ENCODE measurements around the gene PPIP5K1. TPM values are rescaled to one million over a fixed set of nuclear protein-coding genes. Genes with fewer than 3 reads are reported as not detected.

The PPIP5K1 gene
- polyA plus RNA-seq, 1 experiment, result 19.3 TPM

DNA sequence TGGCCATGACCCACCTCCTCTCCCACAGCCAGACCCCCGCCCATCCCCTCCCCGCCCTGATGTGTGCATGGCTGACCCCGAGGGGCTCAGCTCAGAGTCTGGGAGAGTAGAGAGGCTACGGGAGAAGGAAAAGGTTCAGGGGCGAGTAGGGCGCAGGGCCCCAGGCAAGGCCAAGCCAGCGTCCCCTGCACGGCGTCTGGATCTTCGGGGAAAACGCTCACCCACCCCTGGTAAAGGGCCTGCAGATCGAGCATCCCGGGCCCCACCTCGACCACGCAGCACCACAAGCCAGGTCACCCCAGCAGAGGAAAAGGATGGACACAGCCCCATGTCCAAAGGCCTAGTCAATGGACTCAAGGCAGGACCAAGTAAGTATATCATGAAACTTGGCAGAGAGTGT is 60.9 kb downstream of the PPIP5K1 start:
- Histone ChIP-seq H3K9me3 (ENCODE audit: control insufficient read depth, insufficient read depth, low read length) (no peaks in the 10 kb centered on the region), H3K27me3 (ENCODE audit: control insufficient read depth, insufficient read depth, low read length) (no peaks in the 10 kb centered on the region), H3K27ac (ENCODE audit: low read depth, low read length) (no peak overlapping the region), H3K4me3 (ENCODE audit: low read depth, low read length) (no peak overlapping the region)
- CTCF ChIA-PET, result no interaction called here
- no peak for DNase-seq (ENCODE audit: low read depth, low spot score)
- POLR2A ChIA-PET, result interaction anchor here (1.3 kb wide), 1 partner anchor 11 kb away, joined by 5 read pairs; no protein-coding TSS in a partner anchor
- TF ChIP-seq, protein P1, sequence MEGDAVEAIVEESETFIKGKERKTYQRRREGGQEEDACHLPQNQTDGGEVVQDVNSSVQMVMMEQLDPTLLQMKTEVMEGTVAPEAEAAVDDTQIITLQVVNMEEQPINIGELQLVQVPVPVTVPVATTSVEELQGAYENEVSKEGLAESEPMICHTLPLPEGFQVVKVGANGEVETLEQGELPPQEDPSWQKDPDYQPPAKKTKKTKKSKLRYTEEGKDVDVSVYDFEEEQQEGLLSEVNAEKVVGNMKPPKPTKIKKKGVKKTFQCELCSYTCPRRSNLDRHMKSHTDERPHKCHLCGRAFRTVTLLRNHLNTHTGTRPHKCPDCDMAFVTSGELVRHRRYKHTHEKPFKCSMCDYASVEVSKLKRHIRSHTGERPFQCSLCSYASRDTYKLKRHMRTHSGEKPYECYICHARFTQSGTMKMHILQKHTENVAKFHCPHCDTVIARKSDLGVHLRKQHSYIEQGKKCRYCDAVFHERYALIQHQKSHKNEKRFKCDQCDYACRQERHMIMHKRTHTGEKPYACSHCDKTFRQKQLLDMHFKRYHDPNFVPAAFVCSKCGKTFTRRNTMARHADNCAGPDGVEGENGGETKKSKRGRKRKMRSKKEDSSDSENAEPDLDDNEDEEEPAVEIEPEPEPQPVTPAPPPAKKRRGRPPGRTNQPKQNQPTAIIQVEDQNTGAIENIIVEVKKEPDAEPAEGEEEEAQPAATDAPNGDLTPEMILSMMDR (IDR thresholded peaks at IDR 0.05; ENCODE audit: low read depth, low read length), result no peak

DNA sequence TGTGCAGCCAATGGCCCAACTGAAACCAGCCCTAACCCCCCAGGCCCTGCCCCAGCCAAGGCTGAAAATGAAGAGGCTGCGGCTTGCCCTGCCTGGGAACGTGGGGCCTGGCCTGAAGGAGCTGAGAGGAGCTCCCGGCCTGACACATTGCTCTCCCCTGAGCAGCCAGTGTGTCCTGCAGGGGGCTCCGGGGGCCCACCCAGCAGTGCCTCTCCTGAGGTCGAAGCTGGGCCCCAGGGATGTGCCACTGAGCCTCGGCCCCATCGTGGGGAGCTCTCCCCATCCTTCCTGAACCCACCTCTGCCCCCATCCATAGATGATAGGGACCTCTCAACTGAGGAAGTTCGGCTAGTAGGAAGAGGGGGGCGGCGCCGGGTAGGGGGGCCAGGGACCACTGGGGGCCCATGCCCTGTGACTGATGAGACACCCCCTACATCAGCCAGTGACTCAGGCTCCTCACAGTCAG is 61.4 kb downstream of the PPIP5K1 start:
- ChIA-PET POLR2A (no interaction called here), CTCF (no interaction called here)
- TF ChIP-seq, protein P1 (IDR thresholded peaks at IDR 0.05; ENCODE audit: low read depth, low read length), result no peak
- Histone ChIP-seq H3K9me3 (ENCODE audit: control insufficient read depth, insufficient read depth, low read length) (no peaks in the 10 kb centered on the region), H3K27ac (ENCODE audit: low read depth, low read length) (no peak overlapping the region), H3K4me3 (ENCODE audit: low read depth, low read length) (no peak overlapping the region), H3K27me3 (ENCODE audit: control insufficient read depth, insufficient read depth, low read length) (no peaks in the 10 kb centered on the region)
- DNase-seq (ENCODE audit: low read depth, low spot score), result no peak

DNA sequence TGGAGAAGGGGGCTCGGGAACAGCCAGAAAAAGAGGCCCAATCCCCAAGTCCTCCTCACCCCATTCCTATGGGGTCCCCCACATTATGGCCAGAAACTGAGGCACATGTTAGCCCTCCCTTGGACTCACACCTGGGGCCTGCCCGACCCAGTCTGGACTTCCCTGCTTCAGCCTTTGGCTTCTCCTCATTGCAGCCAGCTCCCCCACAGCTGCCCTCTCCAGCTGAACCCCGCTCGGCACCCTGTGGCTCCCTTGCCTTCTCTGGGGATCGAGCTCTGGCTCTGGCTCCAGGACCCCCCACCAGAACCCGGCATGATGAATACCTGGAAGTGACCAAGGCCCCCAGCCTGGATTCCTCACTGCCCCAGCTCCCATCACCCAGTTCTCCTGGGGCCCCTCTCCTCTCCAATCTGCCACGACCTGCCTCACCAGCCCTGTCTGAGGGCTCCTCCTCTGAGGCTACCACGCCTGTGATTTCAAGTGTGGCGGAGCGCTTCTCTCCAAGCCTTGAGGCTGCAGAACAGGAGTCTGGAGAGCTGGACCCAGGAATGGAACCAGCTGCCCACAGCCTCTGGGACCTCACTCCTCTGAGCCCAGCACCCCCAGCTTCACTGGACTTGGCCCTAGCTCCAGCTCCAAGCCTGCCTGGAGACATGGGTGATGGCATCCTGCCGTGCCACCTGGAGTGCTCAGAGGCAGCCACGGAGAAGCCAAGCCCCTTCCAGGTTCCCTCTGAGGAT is 62.0 kb downstream of the PPIP5K1 start:
- ChIA-PET CTCF (no interaction called here), POLR2A (no interaction called here)
- Histone ChIP-seq H3K27ac (ENCODE audit: low read depth, low read length) (no peak overlapping the region), H3K27me3 (ENCODE audit: control insufficient read depth, insufficient read depth, low read length) (no peaks in the 10 kb centered on the region), H3K9me3 (ENCODE audit: control insufficient read depth, insufficient read depth, low read length) (no peaks in the 10 kb centered on the region), H3K4me3 (ENCODE audit: low read depth, low read length) (no peak overlapping the region)
- TF ChIP-seq, protein P1 (IDR thresholded peaks at IDR 0.05; ENCODE audit: low read depth, low read length), result no peak
- no peak for DNase-seq (ENCODE audit: low read depth, low spot score)

DNA sequence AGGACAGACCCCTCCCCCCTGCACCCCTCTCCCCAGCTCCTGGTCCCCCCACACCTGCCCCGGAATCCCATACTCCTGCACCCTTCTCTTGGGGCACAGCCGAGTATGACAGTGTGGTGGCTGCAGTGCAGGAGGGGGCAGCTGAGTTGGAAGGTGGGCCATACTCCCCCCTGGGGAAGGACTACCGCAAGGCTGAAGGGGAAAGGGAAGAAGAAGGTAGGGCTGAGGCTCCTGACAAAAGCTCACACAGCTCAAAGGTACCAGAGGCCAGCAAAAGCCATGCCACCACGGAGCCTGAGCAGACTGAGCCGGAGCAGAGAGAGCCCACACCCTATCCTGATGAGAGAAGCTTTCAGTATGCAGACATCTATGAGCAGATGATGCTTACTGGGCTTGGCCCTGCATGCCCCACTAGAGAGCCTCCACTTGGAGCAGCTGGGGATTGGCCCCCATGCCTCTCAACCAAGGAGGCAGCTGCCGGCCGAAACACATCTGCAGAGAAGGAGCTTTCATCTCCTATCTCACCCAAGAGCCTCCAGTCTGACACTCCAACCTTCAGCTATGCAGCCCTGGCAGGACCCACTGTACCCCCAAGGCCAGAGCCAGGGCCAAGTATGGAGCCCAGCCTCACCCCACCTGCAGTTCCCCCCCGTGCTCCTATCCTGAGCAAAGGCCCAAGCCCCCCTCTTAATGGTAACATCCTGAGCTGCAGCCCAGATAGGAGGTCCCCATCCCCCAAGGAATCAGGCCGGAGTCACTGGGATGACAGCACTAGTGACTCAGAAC is 62.8 kb downstream of the PPIP5K1 start:
- H3K27me3 ChIP-seq (ENCODE audit: control insufficient read depth, insufficient read depth, low read length), result no peaks in the 10 kb centered on the region
- no peak for DNase-seq (ENCODE audit: low read depth, low spot score)
- H3K27ac ChIP-seq (ENCODE audit: low read depth, low read length), result no peak overlapping the region
- ChIA-PET POLR2A (no interaction called here), CTCF (no interaction called here)
- TF ChIP-seq, protein P1 (IDR thresholded peaks at IDR 0.05; ENCODE audit: low read depth, low read length), result no peak
- H3K9me3 ChIP-seq (ENCODE audit: control insufficient read depth, insufficient read depth, low read length), result no peaks in the 10 kb centered on the region
- H3K4me3 ChIP-seq (ENCODE audit: low read depth, low read length), result no peak overlapping the region
